PC-3 (cell line): ENCODE results near the gene PADI6.

Experiments
- EZH2 ChIP-seq: fragments of 300-600 bp; sonication (generic); IDR thresholded peaks from one replicate; pipeline ENCODE4 v1.6.1; 2017; ENCODE audit warnings: antibody characterized with exemption, mild to moderate bottlenecking, low read length; ENCODE audit not compliant: unreplicated experiment
- TF ChIP-seq, protein P1 (sequence below): fragments of 300-600 bp; sonication (generic); conservative IDR thresholded peaks from 2 replicates; pipeline ENCODE4 v1.5.1; 2017; ENCODE audit warnings: antibody characterized with exemption, low read depth, mild to moderate bottlenecking, low read length

DNA sequence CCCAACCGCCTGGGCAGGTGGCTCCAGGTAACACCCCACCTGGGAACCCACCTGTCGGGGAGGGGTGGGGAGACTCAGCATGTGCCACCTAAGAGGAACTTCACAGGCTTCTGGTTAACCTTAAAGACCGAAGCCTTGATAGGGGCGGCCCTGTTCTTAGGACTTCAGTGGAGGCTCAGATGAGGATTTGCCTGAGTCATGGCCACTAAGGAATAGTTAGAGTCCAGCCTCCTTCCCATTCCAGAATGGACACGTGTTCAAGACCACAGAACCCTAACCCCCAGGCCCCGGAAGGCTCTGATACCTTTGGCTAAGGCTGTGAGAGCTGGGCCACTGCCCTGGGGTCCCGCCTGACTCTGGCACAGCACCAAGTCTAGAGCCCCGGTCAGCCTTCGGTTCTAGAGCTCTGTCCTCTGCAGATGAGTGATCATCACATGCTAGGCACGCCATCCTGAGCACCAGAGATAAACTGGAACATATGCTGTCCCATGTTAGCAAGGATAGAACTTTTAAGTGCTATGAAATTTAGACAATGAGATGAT lies 20.3 kb downstream of the PADI6 start:
- TF ChIP-seq EZH2: no peak
- TF ChIP-seq, protein P1, sequence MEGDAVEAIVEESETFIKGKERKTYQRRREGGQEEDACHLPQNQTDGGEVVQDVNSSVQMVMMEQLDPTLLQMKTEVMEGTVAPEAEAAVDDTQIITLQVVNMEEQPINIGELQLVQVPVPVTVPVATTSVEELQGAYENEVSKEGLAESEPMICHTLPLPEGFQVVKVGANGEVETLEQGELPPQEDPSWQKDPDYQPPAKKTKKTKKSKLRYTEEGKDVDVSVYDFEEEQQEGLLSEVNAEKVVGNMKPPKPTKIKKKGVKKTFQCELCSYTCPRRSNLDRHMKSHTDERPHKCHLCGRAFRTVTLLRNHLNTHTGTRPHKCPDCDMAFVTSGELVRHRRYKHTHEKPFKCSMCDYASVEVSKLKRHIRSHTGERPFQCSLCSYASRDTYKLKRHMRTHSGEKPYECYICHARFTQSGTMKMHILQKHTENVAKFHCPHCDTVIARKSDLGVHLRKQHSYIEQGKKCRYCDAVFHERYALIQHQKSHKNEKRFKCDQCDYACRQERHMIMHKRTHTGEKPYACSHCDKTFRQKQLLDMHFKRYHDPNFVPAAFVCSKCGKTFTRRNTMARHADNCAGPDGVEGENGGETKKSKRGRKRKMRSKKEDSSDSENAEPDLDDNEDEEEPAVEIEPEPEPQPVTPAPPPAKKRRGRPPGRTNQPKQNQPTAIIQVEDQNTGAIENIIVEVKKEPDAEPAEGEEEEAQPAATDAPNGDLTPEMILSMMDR: no peak
